Epithelial cell of esophagus (primary cell): Measurements from ENCODE around the gene CDKL5.

Experiments
- DNase-seq: peaks from one replicate; pipeline ENCODE4 v3.0.0; 2010; ENCODE audit warnings: low read depth
- H3K4me3 ChIP-seq: 2 replicates; pipeline ENCODE4 v1.5.1; 2011; ENCODE audit warnings: mild to moderate bottlenecking, low read length, control low read depth
- TF ChIP-seq, protein P1 (sequence below): IDR thresholded peaks from 2 replicates; pipeline ENCODE4 v1.5.1; 2011; ENCODE audit warnings: low read depth, mild to moderate bottlenecking, low read length, control low read depth, inconsistent platforms; ENCODE audit not compliant: insufficient read depth; ENCODE audit errors: missing control alignments

The CDKL5 gene

DNA sequence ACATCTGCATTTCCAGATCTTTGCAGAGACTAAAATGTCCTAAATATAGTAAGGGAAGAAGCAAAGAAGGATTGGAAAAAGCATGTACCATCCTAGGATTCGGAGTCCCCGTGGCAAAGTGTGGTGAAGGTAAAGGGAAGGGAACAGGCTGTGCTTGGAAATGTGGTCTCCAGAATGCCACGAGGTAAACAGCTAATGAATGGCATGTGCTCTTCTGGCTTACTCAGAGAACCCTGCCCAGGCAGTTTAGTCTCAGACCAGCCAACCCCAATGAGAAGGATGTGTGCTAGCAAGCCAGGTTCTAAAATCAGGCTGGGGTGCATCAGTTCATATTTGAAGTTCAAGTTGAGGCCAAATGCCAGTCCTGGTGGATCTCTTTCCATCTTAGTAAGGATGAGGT lies 133.4 kb downstream of the CDKL5 start:
- no peak for DNase-seq
- TF ChIP-seq, protein P1, sequence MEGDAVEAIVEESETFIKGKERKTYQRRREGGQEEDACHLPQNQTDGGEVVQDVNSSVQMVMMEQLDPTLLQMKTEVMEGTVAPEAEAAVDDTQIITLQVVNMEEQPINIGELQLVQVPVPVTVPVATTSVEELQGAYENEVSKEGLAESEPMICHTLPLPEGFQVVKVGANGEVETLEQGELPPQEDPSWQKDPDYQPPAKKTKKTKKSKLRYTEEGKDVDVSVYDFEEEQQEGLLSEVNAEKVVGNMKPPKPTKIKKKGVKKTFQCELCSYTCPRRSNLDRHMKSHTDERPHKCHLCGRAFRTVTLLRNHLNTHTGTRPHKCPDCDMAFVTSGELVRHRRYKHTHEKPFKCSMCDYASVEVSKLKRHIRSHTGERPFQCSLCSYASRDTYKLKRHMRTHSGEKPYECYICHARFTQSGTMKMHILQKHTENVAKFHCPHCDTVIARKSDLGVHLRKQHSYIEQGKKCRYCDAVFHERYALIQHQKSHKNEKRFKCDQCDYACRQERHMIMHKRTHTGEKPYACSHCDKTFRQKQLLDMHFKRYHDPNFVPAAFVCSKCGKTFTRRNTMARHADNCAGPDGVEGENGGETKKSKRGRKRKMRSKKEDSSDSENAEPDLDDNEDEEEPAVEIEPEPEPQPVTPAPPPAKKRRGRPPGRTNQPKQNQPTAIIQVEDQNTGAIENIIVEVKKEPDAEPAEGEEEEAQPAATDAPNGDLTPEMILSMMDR = no peak
- H3K4me3 ChIP-seq = no peak overlapping the region

GRCh38 chrX:18561020-18561419 lies 135.6 kb downstream of the CDKL5 start:
- no peak for DNase-seq
- H3K4me3 ChIP-seq = no peak overlapping the region
- TF ChIP-seq, protein P1 = no peak

GRCh38 chrX:18565727-18566126 lies 140.3 kb downstream of the CDKL5 start:
- no peak for DNase-seq
- H3K4me3 ChIP-seq = no peak overlapping the region
- TF ChIP-seq, protein P1 = no peak

- H3K4me3 ChIP-seq = no peak overlapping the region
- TF ChIP-seq, protein P1 = no peak
- no peak for DNase-seq
Measured at GRCh38 chrX:18566748-18567147, 141.3 kb downstream of the CDKL5 start.

- no peak for DNase-seq
- no peak overlapping the region for H3K4me3 ChIP-seq
- TF ChIP-seq, protein P1 = no peak
Measured at GRCh38 chrX:18573556-18573955, 148.1 kb downstream of the CDKL5 start.

GRCh38 chrX:18574591-18574990 lies 149.2 kb downstream of the CDKL5 start:
- H3K4me3 ChIP-seq = no peak overlapping the region
- DNase-seq = peak; percentile 42
- TF ChIP-seq, protein P1 = no peak

GRCh38 chrX:18575744-18576143 lies 150.3 kb downstream of the CDKL5 start:
- no peak overlapping the region for H3K4me3 ChIP-seq
- TF ChIP-seq, protein P1 = no peak
- peak; percentile 46 for DNase-seq
